Heart left ventricle (tissue), 13 donors: ENCODE results near the gene DSCAM.

Experiments used
- CTCF ChIP-seq, 12 donors: fragments of 200-600 bp; sonication (generic) in 4 of 12; IDR thresholded peaks; one replicate each; pipeline versions ENCODE4 v1.5.0 to v1.8.0; 2018 to 2022; ENCODE audit warnings: antibody characterized with exemption in 12 of 12, mild to moderate bottlenecking in 5 of 12
- POLR2A ChIP-seq, 2 donors: fragments of 450-650 bp; IDR thresholded peaks; one replicate each; pipeline ENCODE4 v1.6.1; 2017; ENCODE audit warnings: antibody characterized with exemption in 2 of 2, mild to moderate bottlenecking in 2 of 2, moderate library complexity in 2 of 2
- donor health status: ischemic (EF 13 %, LVEDD 7.1; RV severe dilation, severe dysfunction).
- donor health status: DM: no; HTN: yes; CAD: no.
- donor health status: DM: no; HTN: no; CAD: no.
- donor health status: ischemic (EF 25% LVEDD 6.9; RV normal size, moderate dysfunction).
- donor health status: ischemic (EF 25% LVEDD 5.7; RV mildly dilated, moderate dysfunction).
- donor health status: ischemic (EF 35%, LVEDD 5.7; RV mildly dilated, moderate dysfunction).
- donor health status: nonischemic (EF 11% LVEDD 7.7; RV severe dilation, severe dysfunction).
- donor health status: DM: yes; HTN: yes; CAD: no.
- donor health status: PGD.
- donor health status: ischemic (EF 29% LVEDD 5.4; RV normal size, mild dysfunction).
- donor health status: nonischemic (EF 23%, LVEDD 6.1; RV moderate dilation, normal function).

- TF ChIP-seq CTCF (IDR thresholded peaks at IDR 0.05) (no peak), POLR2A (IDR thresholded peaks at IDR 0.05) (no peak)
These were observed 329.3 kb downstream of the DSCAM start for GRCh38 chr21:40517646-40518045.
